NCI-H2107 treated with DMSO at 0.1 percent for 48 hours (cell line): ENCODE measurements around the gene GULP1.

Experiments used
- DNase-seq: peaks from one replicate; lab custom pipeline; 2025; ENCODE audit not compliant: unreplicated experiment; lab: John Stamatoyannopoulos, UW

GULP1 gene

GRCh38 chr2:188365058-188365641, 73.5 kb downstream of the GULP1 start:
- no peak for DNase-seq

- DNase-seq, result no peak
Measured at GRCh38 chr2:188367164-188367563, 75.5 kb downstream of the GULP1 start.

- DNase-seq, result no peak
Measured at GRCh38 chr2:188369365-188369764, 77.7 kb downstream of the GULP1 start.

- DNase-seq, result no peak
Measured at GRCh38 chr2:188378371-188378950, 86.8 kb downstream of the GULP1 start.

GRCh38 chr2:188379748-188380147, 88.1 kb downstream of the GULP1 start:
- DNase-seq, result no peak

- DNase-seq, result no peak
Measured at GRCh38 chr2:188380280-188380679, 88.6 kb downstream of the GULP1 start.

- no peak for DNase-seq
Measured at GRCh38 chr2:188381614-188382013, 89.9 kb downstream of the GULP1 start.

GRCh38 chr2:188382107-188382506, 90.4 kb downstream of the GULP1 start:
- no peak for DNase-seq

- no peak for DNase-seq
Measured at GRCh38 chr2:188383158-188383557, 91.5 kb downstream of the GULP1 start.

GRCh38 chr2:188385857-188386256, 94.2 kb downstream of the GULP1 start:
- DNase-seq, result no peak

- no peak for DNase-seq
Measured at GRCh38 chr2:188388831-188389230, 97.2 kb downstream of the GULP1 start.

- DNase-seq, result no peak
Measured at GRCh38 chr2:188391354-188391753, 99.7 kb downstream of the GULP1 start.

GRCh38 chr2:188394931-188395472, 103.3 kb downstream of the GULP1 start:
- no peak for DNase-seq

- DNase-seq, result no peak
Measured at GRCh38 chr2:188395903-188396689, 104.4 kb downstream of the GULP1 start.

GRCh38 chr2:188399159-188399558, 107.5 kb downstream of the GULP1 start:
- DNase-seq, result no peak

GRCh38 chr2:188403676-188404075, 112.0 kb downstream of the GULP1 start:
- DNase-seq, result no peak

- DNase-seq, result no peak
Measured at GRCh38 chr2:188404341-188405004, 112.8 kb downstream of the GULP1 start.

GRCh38 chr2:188406414-188406813, 114.7 kb downstream of the GULP1 start:
- no peak for DNase-seq

- no peak for DNase-seq
Measured at GRCh38 chr2:188410504-188411235, 119.0 kb downstream of the GULP1 start.

- DNase-seq, result no peak
Measured at GRCh38 chr2:188412190-188412589, 120.5 kb downstream of the GULP1 start.

GRCh38 chr2:188414411-188414810, 122.7 kb downstream of the GULP1 start:
- no peak for DNase-seq
